ENCODE measurements around the gene DDX59.

The DDX59 gene

GRCh38 chr1:200706111-200706814 lies 36.6 kb upstream of the DDX59 start:
- TF ChIP-seq, protein P1, sequence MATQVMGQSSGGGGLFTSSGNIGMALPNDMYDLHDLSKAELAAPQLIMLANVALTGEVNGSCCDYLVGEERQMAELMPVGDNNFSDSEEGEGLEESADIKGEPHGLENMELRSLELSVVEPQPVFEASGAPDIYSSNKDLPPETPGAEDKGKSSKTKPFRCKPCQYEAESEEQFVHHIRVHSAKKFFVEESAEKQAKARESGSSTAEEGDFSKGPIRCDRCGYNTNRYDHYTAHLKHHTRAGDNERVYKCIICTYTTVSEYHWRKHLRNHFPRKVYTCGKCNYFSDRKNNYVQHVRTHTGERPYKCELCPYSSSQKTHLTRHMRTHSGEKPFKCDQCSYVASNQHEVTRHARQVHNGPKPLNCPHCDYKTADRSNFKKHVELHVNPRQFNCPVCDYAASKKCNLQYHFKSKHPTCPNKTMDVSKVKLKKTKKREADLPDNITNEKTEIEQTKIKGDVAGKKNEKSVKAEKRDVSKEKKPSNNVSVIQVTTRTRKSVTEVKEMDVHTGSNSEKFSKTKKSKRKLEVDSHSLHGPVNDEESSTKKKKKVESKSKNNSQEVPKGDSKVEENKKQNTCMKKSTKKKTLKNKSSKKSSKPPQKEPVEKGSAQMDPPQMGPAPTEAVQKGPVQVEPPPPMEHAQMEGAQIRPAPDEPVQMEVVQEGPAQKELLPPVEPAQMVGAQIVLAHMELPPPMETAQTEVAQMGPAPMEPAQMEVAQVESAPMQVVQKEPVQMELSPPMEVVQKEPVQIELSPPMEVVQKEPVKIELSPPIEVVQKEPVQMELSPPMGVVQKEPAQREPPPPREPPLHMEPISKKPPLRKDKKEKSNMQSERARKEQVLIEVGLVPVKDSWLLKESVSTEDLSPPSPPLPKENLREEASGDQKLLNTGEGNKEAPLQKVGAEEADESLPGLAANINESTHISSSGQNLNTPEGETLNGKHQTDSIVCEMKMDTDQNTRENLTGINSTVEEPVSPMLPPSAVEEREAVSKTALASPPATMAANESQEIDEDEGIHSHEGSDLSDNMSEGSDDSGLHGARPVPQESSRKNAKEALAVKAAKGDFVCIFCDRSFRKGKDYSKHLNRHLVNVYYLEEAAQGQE (IDR thresholded peaks at IDR 0.05; ENCODE audit: insufficient read depth in 1 of 2, low read depth in 2 of 2, low read length in 2 of 2): no peak
- TF ChIP-seq TAF1 (IDR thresholded peaks at IDR 0.05; ENCODE audit: borderline replicate concordance, insufficient read depth, low read length) (no peak), POLR2AphosphoS5 (IDR thresholded peaks at IDR 0.05; ENCODE audit: low read depth, low read length) (no peak), SIN3A (IDR thresholded peaks at IDR 0.05; ENCODE audit: borderline replicate concordance, insufficient read depth, low read length) (no peak), FOXP2 (optimal IDR thresholded peaks at IDR 0.05; ENCODE audit: borderline replicate concordance, extremely low read depth, extremely low read length, insufficient read depth) (no peak)

DNA sequence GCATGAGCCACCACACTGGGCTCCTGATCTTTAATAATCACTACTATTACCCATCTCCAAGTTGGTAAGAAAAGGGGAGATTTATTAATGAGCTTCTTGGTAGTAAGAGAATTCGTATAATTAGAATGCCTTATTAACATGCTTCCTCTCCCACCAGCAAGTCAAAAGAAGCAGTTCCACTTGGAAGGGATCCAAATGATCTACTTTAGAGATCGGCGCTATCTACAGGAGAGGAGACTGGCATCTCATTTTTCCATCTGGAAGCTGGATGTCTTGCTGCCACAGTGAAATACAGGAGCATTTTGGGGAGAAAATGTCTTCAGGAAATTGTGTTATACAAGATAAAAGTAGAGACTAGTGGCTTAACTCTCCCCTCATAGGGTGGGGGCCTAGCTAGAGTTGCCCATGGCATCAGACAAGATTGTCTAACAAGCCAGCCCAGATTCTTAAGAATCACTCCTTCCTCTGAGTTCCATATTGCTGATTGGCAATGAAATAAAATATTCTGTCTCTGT lies 35.3 kb upstream of the DDX59 start:
- TF ChIP-seq SIN3A (IDR thresholded peaks at IDR 0.05; ENCODE audit: borderline replicate concordance, insufficient read depth, low read length) (no peak), FOXP2 (optimal IDR thresholded peaks at IDR 0.05; ENCODE audit: borderline replicate concordance, extremely low read depth, extremely low read length, insufficient read depth) (no peak), POLR2AphosphoS5 (IDR thresholded peaks at IDR 0.05; ENCODE audit: low read depth, low read length) (no peak), TAF1 (IDR thresholded peaks at IDR 0.05; ENCODE audit: borderline replicate concordance, insufficient read depth, low read length) (no peak)
- TF ChIP-seq, protein P1 (IDR thresholded peaks at IDR 0.05; ENCODE audit: insufficient read depth in 1 of 2, low read depth in 2 of 2, low read length in 2 of 2): no peak

GRCh38 chr1:200699871-200700270 lies 30.2 kb upstream of the DDX59 start:
- TF ChIP-seq TAF1 (IDR thresholded peaks at IDR 0.05; ENCODE audit: borderline replicate concordance, insufficient read depth, low read length): no peak
- TF ChIP-seq POLR2AphosphoS5 (IDR thresholded peaks at IDR 0.05; ENCODE audit: low read depth, low read length): no peak
- TF ChIP-seq SIN3A (IDR thresholded peaks at IDR 0.05; ENCODE audit: borderline replicate concordance, insufficient read depth, low read length): no peak; the same call in 1 of the 2 replicates
- TF ChIP-seq, protein P1 (IDR thresholded peaks at IDR 0.05; ENCODE audit: insufficient read depth in 1 of 2, low read depth in 2 of 2, low read length in 2 of 2): peak in 1 of 2 experiments; percentile 51; a peak in 1 of 4 replicates
- TF ChIP-seq FOXP2 (optimal IDR thresholded peaks at IDR 0.05; ENCODE audit: borderline replicate concordance, extremely low read depth, extremely low read length, insufficient read depth): peak; percentile 87

- TF ChIP-seq FOXP2 (optimal IDR thresholded peaks at IDR 0.05; ENCODE audit: borderline replicate concordance, extremely low read depth, extremely low read length, insufficient read depth): no peak
- TF ChIP-seq SIN3A (IDR thresholded peaks at IDR 0.05; ENCODE audit: borderline replicate concordance, insufficient read depth, low read length): no peak
- TF ChIP-seq, protein P1 (IDR thresholded peaks at IDR 0.05; ENCODE audit: insufficient read depth in 1 of 2, low read depth in 2 of 2, low read length in 2 of 2): no peak
- no peak for TF ChIP-seq POLR2AphosphoS5 (IDR thresholded peaks at IDR 0.05; ENCODE audit: low read depth, low read length)
- no peak for TF ChIP-seq TAF1 (IDR thresholded peaks at IDR 0.05; ENCODE audit: borderline replicate concordance, insufficient read depth, low read length)
Observed at GRCh38 chr1:200694738-200695137, 25.0 kb upstream of the DDX59 start.

Measured in PFSK-1 (cell line).